ENCODE results near the gene GSAP. TPM values are rescaled to one million over a fixed set of nuclear protein-coding genes. Genes with fewer than 3 reads are reported as not detected.
"Not testable (repeated sequence)": the region's sequence is repeated elsewhere in the genome, so short reads cannot be mapped to it uniquely, and the experiment has no call there.

GSAP gene
- total RNA-seq, 1 experiment from 2014 or later, result 2.0 TPM

DNA sequence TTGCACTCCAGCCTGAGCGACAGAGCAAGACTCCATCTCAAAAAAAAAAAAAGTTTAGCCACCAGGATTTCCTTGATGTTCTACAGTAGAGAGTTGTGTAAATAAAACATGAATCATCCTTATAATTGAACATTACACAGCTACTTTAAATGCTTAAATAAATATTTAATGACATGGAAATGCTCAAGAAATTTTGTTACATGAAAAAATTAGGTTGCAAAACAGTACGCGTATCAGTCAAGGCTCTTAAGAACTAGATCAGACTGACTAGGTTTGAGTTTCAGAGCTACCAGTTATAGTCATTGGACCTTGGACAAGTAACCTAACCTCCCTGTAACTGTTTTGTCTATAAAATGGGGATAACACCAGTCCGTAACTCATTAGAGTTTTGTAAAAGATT is 38.7 kb upstream of the GSAP start:
- no peaks in the 10 kb centered on the region for H3K36me3 Mint-ChIP-seq
- no peaks in the 10 kb centered on the region for H3K4me1 Mint-ChIP-seq

DNA sequence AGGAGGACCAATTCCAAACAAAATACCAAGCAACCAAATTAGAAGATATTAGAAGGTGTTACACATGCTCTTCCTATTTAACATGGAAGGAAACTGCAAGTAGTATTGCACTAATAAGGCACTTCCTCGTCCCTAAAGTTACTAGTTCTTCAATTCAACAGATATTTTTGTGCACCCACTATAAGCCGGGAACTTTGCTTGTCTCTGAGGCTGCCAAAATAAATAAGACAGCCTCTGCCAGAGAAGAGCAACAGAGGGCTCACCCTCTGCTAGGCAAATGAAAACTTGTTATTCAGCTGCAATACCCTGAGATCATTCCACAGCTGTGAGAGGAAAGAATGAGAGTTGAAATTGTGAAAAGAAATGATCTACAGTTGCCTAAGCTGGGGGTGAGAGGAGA is 37.4 kb upstream of the GSAP start:
- Mint-ChIP-seq H3K4me3 (no peak overlapping the region), H3K9me3 (no peaks in the 10 kb centered on the region), H3K36me3 (no peaks in the 10 kb centered on the region), H3K27me3 (ENCODE audit: low read depth) (no peaks in the 10 kb centered on the region; the same call in 1 of the 2 replicates), H3K4me1 (no peaks in the 10 kb centered on the region), H3K27ac (no peak overlapping the region)
- DNase-seq (ENCODE audit: low spot score), result no peak
- TF ChIP-seq ZNF219 (CRISPR knock-in tag; IDR thresholded peaks at IDR 0.05; ENCODE audit: borderline replicate concordance) (no peak), ELF4 (CRISPR knock-in tag; IDR thresholded peaks at IDR 0.05; ENCODE audit: low read depth) (no peak)
- TF ChIP-seq, protein P1, sequence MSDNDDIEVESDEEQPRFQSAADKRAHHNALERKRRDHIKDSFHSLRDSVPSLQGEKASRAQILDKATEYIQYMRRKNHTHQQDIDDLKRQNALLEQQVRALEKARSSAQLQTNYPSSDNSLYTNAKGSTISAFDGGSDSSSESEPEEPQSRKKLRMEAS (CRISPR knock-in tag; IDR thresholded peaks at IDR 0.05), result no peak
- CTCF ChIA-PET, result no interaction called here
- ATAC-seq, result no peak
- POLR2A ChIA-PET, result no interaction called here

More for the DNA sequence above, 38.7 kb upstream of the GSAP start:
- Mint-ChIP-seq H3K9me3 (no peaks in the 10 kb centered on the region), H3K4me3 (no peak overlapping the region), H3K27me3 (ENCODE audit: low read depth) (no peaks in the 10 kb centered on the region; the same call in 1 of the 2 replicates), H3K27ac (no peak overlapping the region)
- DNase-seq (ENCODE audit: low spot score) (no peak), ATAC-seq (no peak)
- TF ChIP-seq, protein P2, sequence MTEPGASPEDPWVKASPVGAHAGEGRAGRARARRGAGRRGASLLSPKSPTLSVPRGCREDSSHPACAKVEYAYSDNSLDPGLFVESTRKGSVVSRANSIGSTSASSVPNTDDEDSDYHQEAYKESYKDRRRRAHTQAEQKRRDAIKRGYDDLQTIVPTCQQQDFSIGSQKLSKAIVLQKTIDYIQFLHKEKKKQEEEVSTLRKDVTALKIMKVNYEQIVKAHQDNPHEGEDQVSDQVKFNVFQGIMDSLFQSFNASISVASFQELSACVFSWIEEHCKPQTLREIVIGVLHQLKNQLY (CRISPR knock-in tag; IDR thresholded peaks at IDR 0.05), result no peak
- TF ChIP-seq, protein P3, sequence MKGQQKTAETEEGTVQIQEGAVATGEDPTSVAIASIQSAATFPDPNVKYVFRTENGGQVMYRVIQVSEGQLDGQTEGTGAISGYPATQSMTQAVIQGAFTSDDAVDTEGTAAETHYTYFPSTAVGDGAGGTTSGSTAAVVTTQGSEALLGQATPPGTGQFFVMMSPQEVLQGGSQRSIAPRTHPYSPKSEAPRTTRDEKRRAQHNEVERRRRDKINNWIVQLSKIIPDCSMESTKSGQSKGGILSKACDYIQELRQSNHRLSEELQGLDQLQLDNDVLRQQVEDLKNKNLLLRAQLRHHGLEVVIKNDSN (CRISPR knock-in tag; IDR thresholded peaks at IDR 0.05), result no peak
- TF ChIP-seq EMX1 (CRISPR knock-in tag; IDR thresholded peaks at IDR 0.05) (no peak), TEAD1 (CRISPR knock-in tag; IDR thresholded peaks at IDR 0.05) (no peak), ZNF219 (CRISPR knock-in tag; IDR thresholded peaks at IDR 0.05; ENCODE audit: borderline replicate concordance) (no peak), ATF1 (CRISPR knock-in tag; IDR thresholded peaks at IDR 0.05) (no peak), ZNF396 (CRISPR knock-in tag; IDR thresholded peaks at IDR 0.05; ENCODE audit: borderline replicate concordance) (no peak), MYBL2 (CRISPR knock-in tag; IDR thresholded peaks at IDR 0.05) (no peak), GRHL2 (CRISPR knock-in tag; IDR thresholded peaks at IDR 0.05; ENCODE audit: insufficient replicate concordance, severe bottlenecking) (no peak), FOXJ3 (CRISPR knock-in tag; IDR thresholded peaks at IDR 0.05; ENCODE audit: borderline replicate concordance) (no peak), SP1 (CRISPR knock-in tag; conservative IDR thresholded peaks at IDR 0.05) (no peak)
- TF ChIP-seq, protein P4, sequence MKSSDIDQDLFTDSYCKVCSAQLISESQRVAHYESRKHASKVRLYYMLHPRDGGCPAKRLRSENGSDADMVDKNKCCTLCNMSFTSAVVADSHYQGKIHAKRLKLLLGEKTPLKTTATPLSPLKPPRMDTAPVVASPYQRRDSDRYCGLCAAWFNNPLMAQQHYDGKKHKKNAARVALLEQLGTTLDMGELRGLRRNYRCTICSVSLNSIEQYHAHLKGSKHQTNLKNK (CRISPR knock-in tag; IDR thresholded peaks at IDR 0.05), result no peak
- ChIA-PET POLR2A (interaction anchor here (0.7 kb wide), 1 partner anchor 10 kb away, joined by 3 read pairs; no protein-coding TSS in a partner anchor), CTCF (interaction anchor here (0.6 kb wide), 1 partner anchor 10 kb away, joined by 3 read pairs; no protein-coding TSS in a partner anchor)

DNA sequence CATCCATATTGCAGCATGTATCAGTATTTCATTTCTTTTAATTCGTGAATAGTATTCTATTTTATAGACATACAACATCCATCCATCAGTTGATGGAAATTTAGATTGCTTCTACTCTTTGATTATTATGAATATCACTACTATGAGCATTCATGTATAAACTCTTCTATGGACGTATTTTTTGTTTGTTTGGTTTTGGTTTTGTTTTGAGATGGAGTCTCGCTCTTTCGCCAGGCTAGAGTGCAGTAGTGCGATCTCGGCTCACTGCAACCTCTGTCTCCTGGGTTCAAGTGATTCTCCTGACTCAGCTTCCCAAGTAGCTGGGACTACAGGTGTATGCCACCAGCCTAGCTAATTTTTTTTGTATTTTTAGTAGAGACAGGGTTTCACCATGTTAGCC is 35.8 kb upstream of the GSAP start:
- H3K36me3 Mint-ChIP-seq; H3K9me3 Mint-ChIP-seq; H3K4me1 Mint-ChIP-seq; ATAC-seq; POLR2A ChIA-PET; DNase-seq (ENCODE audit: low spot score); H3K27me3 Mint-ChIP-seq (ENCODE audit: low read depth); CTCF ChIA-PET; H3K27ac Mint-ChIP-seq; H3K4me3 Mint-ChIP-seq: not testable (repeated sequence)

DNA sequence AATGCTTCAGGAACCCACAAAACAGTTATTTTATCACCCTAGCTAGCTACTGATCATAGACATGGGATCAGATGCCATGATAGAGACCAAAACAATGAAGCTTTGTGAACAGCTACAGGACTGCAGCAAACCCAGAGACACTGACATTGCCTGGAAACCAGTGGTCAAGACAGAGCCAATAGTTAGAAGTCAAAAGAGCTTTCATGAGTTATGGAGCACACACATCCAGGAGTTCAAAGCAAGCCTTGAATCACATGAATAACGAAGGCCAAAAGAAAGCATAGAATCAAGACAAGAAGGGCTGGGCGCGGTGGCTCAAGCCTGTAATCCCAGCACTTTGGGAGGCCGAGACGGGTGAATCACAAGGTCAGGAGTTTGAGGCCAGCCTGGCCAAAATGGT is 34.5 kb upstream of the GSAP start:
- H3K27ac Mint-ChIP-seq, result no peak overlapping the region
- CTCF ChIA-PET, result no interaction called here
- H3K27me3 Mint-ChIP-seq (ENCODE audit: low read depth), result no peaks in the 10 kb centered on the region; the same call in 1 of the 2 replicates
- DNase-seq (ENCODE audit: low spot score), result no peak
- H3K36me3 Mint-ChIP-seq, result no peaks in the 10 kb centered on the region
- TF ChIP-seq, protein P5, sequence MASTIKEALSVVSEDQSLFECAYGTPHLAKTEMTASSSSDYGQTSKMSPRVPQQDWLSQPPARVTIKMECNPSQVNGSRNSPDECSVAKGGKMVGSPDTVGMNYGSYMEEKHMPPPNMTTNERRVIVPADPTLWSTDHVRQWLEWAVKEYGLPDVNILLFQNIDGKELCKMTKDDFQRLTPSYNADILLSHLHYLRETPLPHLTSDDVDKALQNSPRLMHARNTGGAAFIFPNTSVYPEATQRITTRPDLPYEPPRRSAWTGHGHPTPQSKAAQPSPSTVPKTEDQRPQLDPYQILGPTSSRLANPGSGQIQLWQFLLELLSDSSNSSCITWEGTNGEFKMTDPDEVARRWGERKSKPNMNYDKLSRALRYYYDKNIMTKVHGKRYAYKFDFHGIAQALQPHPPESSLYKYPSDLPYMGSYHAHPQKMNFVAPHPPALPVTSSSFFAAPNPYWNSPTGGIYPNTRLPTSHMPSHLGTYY (CRISPR knock-in tag; IDR thresholded peaks at IDR 0.05), result no peak
- no peak for TF ChIP-seq GABPB1 (CRISPR knock-in tag; IDR thresholded peaks at IDR 0.05)
- peaks cover 14% of the 10 kb centered on the region for H3K4me1 Mint-ChIP-seq
- POLR2A ChIA-PET, result no interaction called here
- no peak for ATAC-seq
- no peaks in the 10 kb centered on the region for H3K9me3 Mint-ChIP-seq
- no peak overlapping the region for H3K4me3 Mint-ChIP-seq
